HUES48 (cell line): ENCODE data around the gene AP2B1.
A peak's percentile ranks its signal among the peaks of the same experiment; 100 is the strongest.

Experiments used
- H3K27ac ChIP-seq: one replicate; pipeline ENCODE4 v1.7.0; 2013; ENCODE audit warnings: low read depth, low read length, inconsistent platforms
- H3K27me3 ChIP-seq: 2 replicates; pipeline ENCODE4 v1.6.1; 2013; ENCODE audit warnings: mild to moderate bottlenecking, low read length; ENCODE audit not compliant: control insufficient read depth, insufficient read depth
- H3K36me3 ChIP-seq: 2 replicates; pipeline ENCODE4 v1.6.1; 2013; ENCODE audit warnings: low read length; ENCODE audit not compliant: control insufficient read depth, insufficient read depth
- H3K4me1 ChIP-seq: 2 replicates; pipeline ENCODE4 v1.6.1; 2013; ENCODE audit warnings: mild to moderate bottlenecking, low read length; ENCODE audit not compliant: control insufficient read depth, insufficient read depth
- H3K4me3 ChIP-seq: 2 replicates; pipeline ENCODE4 v1.5.1; 2013; ENCODE audit warnings: mild to moderate bottlenecking, low read depth, low read length
- H3K9ac ChIP-seq: 2 replicates; pipeline ENCODE4 v1.6.1; 2013; ENCODE audit warnings: mild to moderate bottlenecking, low read depth, low read length, moderate library complexity
- H3K9me3 ChIP-seq: 2 replicates; pipeline ENCODE4 v1.6.1; 2013; ENCODE audit warnings: low read length; ENCODE audit not compliant: control insufficient read depth, insufficient read depth

Gene AP2B1

DNA sequence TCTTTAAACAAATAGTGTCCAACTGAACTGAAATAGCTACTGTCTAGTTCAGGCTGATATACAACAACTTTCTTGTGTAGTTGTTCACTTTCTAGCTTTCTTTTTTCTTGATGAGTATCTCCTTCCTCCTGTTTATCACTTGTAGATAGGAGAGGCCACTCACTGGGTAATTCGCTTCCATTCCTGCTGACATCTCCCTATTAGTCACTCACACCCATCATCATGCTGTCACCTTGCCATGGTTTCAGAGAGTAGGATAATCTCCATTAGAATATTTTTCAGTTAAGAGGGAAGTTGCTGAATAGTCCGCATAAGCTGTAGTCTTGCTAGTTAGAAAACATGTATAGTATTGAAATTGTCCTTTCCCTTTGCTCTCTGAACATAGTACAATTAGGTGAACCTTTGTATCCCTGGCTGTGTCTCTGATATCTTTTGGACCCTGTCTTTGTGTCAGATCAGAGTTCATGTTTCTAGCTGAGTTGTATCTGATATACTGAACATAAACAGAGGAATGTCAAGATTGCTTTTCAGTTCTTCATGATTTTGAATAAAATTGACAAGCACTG lies 79.9 kb downstream of the AP2B1 start:
- no peaks in the 10 kb centered on the region for H3K27me3 ChIP-seq
- no peak overlapping the region for H3K27ac ChIP-seq
- peaks cover 69% of the 10 kb centered on the region for H3K36me3 ChIP-seq
- peaks cover 8% of the 10 kb centered on the region; the same call in 1 of the 2 replicates for H3K4me1 ChIP-seq
- H3K4me3 ChIP-seq: no peak overlapping the region
- H3K9ac ChIP-seq: no peak overlapping the region
- no peaks in the 10 kb centered on the region for H3K9me3 ChIP-seq

DNA sequence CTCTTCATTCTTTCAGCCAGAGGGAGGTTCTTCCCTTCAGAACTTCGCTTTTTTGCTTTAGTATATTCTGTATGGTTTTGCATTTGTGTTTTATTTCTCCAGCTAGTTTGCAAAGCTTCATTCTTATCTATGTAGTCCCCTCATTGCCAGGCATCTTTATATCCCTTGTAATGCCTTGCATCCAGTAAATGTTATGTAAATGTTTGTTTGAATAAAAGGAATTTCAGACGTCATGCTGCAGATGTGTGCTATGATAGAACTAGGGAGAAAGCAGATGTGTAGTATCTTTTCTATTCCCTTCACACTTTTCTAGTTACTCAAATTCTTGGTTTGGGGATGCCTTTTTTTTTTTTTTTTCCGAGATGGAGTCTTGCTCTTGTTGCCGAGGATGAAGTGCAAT lies 81.7 kb downstream of the AP2B1 start:
- H3K27ac ChIP-seq: no peak overlapping the region
- H3K27me3 ChIP-seq: no peaks in the 10 kb centered on the region
- H3K4me1 ChIP-seq: peaks cover 8% of the 10 kb centered on the region; the same call in 1 of the 2 replicates
- no peak overlapping the region for H3K4me3 ChIP-seq
- H3K9ac ChIP-seq: no peak overlapping the region
- no peaks in the 10 kb centered on the region for H3K9me3 ChIP-seq
- H3K36me3 ChIP-seq: peaks cover 66% of the 10 kb centered on the region

DNA sequence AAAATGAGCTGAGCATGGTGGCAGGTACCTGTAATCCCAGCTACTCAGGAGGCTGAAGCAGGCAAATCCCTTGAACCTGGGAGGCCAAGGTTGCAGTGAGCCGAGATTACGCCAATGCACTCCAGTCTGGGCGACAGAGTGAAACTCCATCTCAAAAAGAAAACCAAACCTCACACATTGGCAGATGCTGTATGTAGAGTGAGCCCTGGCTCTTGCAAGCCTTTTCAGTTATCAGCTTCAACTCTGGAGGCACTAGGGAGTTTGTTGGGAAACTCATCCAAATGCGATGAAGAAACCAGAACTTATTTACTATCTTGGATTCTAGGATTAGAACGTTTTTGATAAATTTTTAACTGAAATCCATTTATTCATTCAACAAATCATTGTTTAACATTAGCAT lies 87.4 kb downstream of the AP2B1 start:
- Histone ChIP-seq H3K4me1 (peaks cover 6% of the 10 kb centered on the region; the same call in 1 of the 2 replicates), H3K9ac (no peak overlapping the region), H3K27me3 (no peaks in the 10 kb centered on the region), H3K9me3 (no peaks in the 10 kb centered on the region), H3K4me3 (no peak overlapping the region), H3K27ac (no peak overlapping the region), H3K36me3 (peaks cover 62% of the 10 kb centered on the region)

DNA sequence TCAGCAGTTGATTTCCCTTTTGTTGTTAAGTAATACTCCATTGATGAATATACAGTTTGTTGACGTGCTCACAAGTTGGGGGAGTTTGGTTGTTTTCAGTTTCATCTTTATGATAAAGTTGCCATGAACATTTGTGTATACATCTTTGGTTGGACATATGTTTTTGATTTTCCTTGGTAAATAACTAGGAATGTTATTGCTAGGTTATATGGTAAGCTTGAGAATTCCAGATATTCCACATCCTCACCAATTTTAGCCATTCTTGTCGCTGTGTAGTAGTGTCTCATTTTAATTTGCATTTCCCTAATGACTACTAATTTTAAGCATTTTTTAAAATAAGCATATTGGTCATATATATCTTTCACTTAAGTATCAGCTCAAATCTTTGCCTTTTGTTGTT lies 89.3 kb downstream of the AP2B1 start:
- no peak overlapping the region for H3K4me3 ChIP-seq
- no peaks in the 10 kb centered on the region for H3K27me3 ChIP-seq
- peaks cover 6% of the 10 kb centered on the region; the same call in 1 of the 2 replicates for H3K4me1 ChIP-seq
- H3K9me3 ChIP-seq: no peaks in the 10 kb centered on the region
- H3K36me3 ChIP-seq: peaks cover 59% of the 10 kb centered on the region
- H3K27ac ChIP-seq: no peak overlapping the region
- no peak overlapping the region for H3K9ac ChIP-seq

DNA sequence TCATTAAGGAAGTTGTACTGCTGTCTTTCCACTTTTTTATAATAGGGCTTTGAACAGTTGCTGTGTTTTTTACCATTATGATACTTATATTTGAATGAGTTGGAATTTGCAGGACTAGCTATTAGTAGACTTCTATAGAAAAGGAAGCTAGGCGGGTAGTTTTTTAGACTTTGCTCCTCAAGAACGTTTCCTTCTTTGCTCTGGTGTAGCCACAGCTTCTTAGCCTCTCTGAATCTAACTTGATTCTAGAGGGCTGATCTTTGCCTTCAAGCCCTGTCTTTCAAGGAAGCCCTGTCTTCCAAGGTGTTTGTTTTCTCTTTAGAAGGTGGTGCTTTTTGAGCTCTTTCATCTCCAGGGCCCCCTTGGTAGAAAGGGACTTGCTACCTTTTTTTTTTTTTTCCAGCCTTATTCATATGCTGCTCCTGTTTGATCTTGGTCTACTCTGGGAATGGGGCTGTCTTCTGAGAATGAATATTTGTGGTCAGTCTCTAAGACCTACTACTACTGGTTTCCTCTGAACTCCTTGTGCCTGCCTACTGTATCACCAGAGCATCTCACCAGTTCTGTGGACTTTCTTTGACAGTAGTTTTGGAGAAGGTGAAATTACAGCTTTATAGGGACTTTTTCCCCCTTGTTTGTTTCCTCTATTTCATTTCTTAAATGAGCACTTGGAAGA lies 92.0 kb downstream of the AP2B1 start:
- H3K9ac ChIP-seq: no peak overlapping the region
- H3K9me3 ChIP-seq: no peaks in the 10 kb centered on the region
- peaks cover 18% of the 10 kb centered on the region for H3K4me1 ChIP-seq
- peaks cover 54% of the 10 kb centered on the region for H3K36me3 ChIP-seq
- no peak overlapping the region for H3K27ac ChIP-seq
- no peak overlapping the region for H3K4me3 ChIP-seq
- no peaks in the 10 kb centered on the region for H3K27me3 ChIP-seq

DNA sequence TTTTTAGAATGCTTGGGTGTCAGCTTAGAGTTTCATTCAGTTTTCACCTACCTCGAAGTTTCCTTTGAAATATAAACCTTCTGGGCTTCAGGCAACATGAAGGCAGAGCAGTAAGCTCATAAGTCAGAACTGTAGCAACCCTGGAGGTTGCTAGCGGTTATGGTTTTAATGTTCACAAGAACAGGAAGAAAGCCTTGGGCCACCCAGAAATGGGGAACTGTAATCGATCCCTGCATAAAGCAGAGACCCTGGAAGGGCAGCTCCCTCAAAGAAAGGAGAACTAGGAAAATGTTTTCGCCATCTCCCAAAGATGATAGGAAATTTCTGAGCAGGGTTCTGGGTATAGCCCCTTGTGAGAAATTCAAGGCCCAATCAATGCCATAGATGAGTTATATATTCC lies 96.5 kb downstream of the AP2B1 start:
- H3K4me1 ChIP-seq: peaks cover 26% of the 10 kb centered on the region
- H3K9me3 ChIP-seq: no peaks in the 10 kb centered on the region
- H3K27ac ChIP-seq: peak overlapping the region; percentile 94
- no peaks in the 10 kb centered on the region for H3K27me3 ChIP-seq
- H3K4me3 ChIP-seq: no peak overlapping the region
- no peak overlapping the region for H3K9ac ChIP-seq
- H3K36me3 ChIP-seq: peaks cover 53% of the 10 kb centered on the region

DNA sequence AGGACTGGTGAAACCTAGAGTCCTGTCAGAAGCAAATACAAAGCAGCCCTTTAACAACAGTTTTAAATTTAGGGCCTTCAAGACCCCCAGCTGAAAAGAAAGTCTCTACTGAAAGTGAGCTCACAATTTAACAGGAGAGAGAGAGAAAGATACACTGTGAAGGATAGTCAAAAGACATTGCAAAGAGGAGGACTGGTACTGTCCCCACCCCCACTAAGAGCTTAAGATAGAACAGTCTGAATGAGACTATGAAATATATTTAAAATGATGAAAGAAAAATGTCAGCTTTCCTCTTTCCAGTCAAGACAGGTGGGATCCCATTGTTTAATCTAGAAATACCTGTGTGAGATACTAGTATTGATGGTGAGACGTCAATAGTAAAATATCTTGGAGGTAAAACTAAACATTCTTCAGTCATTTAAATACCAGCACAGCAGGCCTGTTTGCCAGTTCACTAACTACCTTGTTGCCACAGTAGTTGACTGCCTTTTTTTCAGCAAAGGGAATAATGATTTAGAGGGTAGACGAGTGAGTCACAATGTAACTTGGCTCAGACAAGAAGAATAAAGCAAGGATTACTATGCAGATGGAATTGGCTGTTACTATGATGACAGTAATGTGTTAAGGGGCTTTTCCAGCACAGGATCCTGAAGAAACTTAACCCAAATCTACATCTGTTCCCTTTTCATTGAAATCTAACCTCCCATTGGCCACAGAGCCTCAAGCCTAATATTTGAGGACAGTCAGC lies 97.1 kb downstream of the AP2B1 start:
- H3K36me3 ChIP-seq: peaks cover 58% of the 10 kb centered on the region
- H3K4me1 ChIP-seq: peaks cover 26% of the 10 kb centered on the region
- no peak overlapping the region for H3K4me3 ChIP-seq
- H3K9me3 ChIP-seq: no peaks in the 10 kb centered on the region
- no peaks in the 10 kb centered on the region for H3K27me3 ChIP-seq
- 0 out of 2 replicates have a peak overlapping the region, but pooled peaks have one; percentile 10 for H3K9ac ChIP-seq
- H3K27ac ChIP-seq: peak overlapping the region; percentile 94

DNA sequence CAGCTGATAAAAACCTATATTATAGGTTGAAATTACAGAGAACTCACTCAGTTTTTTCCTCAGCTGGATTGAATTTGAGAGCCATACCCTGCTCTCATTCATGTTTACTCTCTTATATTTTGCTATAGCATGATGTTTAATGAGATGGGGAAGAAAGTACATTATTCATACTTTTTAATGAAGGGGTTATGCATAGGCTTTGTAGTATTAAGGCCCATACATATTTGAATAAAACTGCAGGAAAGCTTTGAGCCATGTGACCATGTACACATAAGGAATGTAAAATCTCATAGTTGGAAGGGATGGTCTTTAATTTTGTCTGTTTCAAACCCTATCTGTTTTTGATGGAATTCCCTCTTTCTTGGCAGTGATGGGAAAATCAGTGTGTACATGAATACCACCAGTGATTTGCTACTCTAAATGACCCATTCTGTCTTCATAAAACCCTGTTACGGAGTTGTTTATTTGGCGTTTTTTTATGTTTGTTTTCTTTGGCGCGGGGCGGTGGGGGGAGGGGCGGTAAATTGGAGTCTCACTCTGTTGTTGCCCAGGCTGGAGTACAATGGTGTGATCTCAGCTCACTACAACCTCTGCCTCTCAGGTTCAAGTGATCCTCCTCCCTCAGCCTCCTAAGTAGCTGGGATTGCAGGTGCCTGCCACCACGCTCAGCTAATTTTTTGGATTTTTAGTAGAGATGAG lies 105.5 kb downstream of the AP2B1 start:
- H3K4me3 ChIP-seq: no peak overlapping the region
- no peaks in the 10 kb centered on the region for H3K9me3 ChIP-seq
- no peaks in the 10 kb centered on the region for H3K27me3 ChIP-seq
- H3K27ac ChIP-seq: no peak overlapping the region
- peaks cover 13% of the 10 kb centered on the region; the same call in 1 of the 2 replicates for H3K4me1 ChIP-seq
- H3K36me3 ChIP-seq: peaks cover 78% of the 10 kb centered on the region
- H3K9ac ChIP-seq: no peak overlapping the region

DNA sequence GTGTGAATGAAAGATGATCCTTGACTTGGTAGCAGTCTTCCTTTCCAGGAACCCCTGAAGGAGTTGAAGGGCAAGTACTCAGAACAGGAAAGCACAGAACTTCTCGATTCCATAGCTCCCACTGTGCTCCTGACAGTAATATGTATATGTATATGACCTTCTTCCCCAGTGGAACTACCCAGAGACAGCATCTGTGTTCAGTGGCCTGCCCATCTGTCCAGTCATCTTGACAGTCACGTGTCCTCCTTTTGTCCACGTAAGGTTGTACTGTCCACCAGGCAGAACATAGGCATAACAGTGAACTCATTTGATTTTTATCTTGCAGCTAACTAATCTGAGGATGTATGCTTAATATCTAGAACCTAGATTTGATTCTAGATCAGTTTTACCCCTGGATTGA lies 106.5 kb downstream of the AP2B1 start:
- peaks cover 69% of the 10 kb centered on the region for H3K36me3 ChIP-seq

DNA sequence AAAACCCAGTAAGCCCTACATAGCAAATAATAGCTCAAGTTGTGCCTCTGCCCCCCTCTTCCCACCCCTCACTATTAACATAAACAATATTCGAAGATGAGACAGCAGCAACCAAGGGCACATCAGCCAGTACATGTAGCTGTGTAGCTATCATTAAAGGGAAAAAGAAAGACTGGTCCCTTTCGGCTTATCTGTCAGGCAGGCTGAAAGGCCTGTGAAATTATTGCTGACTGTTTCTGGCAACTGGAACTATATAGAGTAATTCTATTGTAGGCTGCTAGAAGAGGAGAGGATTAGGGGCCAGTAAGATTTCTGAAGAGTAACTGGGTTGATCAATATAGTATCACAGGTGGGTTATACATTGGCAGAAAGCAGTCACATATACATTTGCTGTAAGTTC lies 107.8 kb downstream of the AP2B1 start:
- Histone ChIP-seq H3K4me1 (peaks cover 13% of the 10 kb centered on the region; the same call in 1 of the 2 replicates), H3K9me3 (no peaks in the 10 kb centered on the region), H3K9ac (no peak overlapping the region), H3K36me3 (peaks cover 62% of the 10 kb centered on the region), H3K4me3 (no peak overlapping the region), H3K27ac (no peak overlapping the region), H3K27me3 (no peaks in the 10 kb centered on the region)

More for the DNA sequence above, 106.5 kb downstream of the AP2B1 start:
- Histone ChIP-seq H3K27me3 (no peaks in the 10 kb centered on the region), H3K9me3 (no peaks in the 10 kb centered on the region), H3K9ac (no peak overlapping the region), H3K4me1 (peaks cover 13% of the 10 kb centered on the region; the same call in 1 of the 2 replicates), H3K4me3 (no peak overlapping the region), H3K27ac (no peak overlapping the region)
